ENCODE results near the gene MYG1.

The MYG1 gene

DNA sequence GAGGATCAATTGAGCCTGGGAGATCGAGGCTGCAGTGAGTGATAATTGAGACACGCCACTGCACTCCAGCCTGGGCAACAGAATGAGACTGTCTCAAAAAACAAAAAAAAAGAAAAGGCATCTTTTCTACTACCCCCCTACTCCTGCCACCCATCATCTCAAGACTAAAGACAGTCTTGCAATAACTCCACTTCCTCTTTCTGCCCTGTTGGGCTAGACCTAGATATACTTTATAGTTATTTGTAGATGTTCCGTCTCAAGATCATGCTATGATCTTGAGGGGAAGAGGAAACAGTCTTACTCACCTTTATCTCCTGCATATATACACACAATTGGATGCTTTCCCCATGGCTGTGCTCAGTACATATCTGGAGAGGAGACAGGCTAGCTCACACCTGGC is 43.5 kb upstream of the MYG1 start:
- TF ChIP-seq, protein P1, sequence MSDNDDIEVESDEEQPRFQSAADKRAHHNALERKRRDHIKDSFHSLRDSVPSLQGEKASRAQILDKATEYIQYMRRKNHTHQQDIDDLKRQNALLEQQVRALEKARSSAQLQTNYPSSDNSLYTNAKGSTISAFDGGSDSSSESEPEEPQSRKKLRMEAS (IDR thresholded peaks at IDR 0.05; ENCODE audit: low read depth, low read length), result no peak
- TF ChIP-seq MYC (IDR thresholded peaks at IDR 0.05; ENCODE audit: low read depth, low read length), result no peak
- TF ChIP-seq POLR2A (IDR thresholded peaks at IDR 0.05; ENCODE audit: extremely low read depth, insufficient read length), result no peak
- TF ChIP-seq, protein P2, sequence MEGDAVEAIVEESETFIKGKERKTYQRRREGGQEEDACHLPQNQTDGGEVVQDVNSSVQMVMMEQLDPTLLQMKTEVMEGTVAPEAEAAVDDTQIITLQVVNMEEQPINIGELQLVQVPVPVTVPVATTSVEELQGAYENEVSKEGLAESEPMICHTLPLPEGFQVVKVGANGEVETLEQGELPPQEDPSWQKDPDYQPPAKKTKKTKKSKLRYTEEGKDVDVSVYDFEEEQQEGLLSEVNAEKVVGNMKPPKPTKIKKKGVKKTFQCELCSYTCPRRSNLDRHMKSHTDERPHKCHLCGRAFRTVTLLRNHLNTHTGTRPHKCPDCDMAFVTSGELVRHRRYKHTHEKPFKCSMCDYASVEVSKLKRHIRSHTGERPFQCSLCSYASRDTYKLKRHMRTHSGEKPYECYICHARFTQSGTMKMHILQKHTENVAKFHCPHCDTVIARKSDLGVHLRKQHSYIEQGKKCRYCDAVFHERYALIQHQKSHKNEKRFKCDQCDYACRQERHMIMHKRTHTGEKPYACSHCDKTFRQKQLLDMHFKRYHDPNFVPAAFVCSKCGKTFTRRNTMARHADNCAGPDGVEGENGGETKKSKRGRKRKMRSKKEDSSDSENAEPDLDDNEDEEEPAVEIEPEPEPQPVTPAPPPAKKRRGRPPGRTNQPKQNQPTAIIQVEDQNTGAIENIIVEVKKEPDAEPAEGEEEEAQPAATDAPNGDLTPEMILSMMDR (IDR thresholded peaks at IDR 0.05; ENCODE audit: low read depth, low read length), result no peak
- no peak overlapping the region for H3K4me3 ChIP-seq (ENCODE audit: low read depth, low read length)
- peak; percentile 86 for DNase-seq (ENCODE audit: low read depth)

DNA sequence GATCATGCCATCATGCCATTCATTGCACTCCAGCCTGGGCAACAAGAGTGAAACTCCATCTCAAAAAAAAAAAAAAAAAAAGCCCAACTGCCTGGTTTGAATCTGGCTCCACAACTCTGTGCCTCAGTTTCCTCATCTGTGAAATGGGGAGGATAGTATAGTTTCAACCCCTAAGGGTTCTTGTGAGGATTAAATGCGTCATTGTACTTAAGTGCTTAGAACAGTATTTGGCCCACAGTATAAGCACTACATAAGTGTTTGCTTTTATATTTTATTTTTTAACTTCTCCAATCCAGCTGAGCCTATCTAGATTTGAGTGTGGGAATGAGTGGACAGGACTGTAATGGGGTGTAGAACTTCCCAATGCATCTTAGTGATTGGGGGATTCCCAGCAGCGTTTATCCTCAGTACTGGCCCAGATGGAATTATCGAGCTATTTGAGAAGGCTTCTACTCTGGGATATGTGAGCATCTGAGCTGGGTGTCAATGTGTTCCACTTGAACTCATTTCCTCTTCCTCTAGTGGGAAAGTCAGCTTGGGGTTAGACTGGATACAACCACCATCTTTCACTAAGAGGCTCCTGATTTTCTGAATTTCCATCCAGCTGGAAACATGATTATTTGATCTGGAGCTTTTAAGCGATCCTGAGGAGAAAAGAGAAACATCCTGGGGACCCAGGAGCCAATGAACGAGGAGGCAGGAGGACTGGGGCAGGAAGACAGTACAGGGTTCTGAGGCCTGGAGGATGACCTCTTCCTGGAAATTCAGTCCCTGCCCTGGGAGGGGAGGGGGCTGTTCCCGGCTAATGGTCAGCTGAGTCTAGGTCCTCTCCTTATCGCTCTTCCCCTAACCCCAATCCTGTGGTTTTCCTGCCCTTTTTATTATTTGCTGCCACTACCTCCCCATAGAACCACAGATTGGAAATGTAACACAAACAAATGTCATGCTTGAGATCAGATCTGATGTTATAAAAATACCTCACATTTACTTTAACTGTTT is 40.7 kb upstream of the MYG1 start:
- no peak overlapping the region for H3K4me3 ChIP-seq (ENCODE audit: low read depth, low read length)
- TF ChIP-seq, protein P2 (IDR thresholded peaks at IDR 0.05; ENCODE audit: low read depth, low read length), result no peak
- TF ChIP-seq, protein P1 (IDR thresholded peaks at IDR 0.05; ENCODE audit: low read depth, low read length), result no peak
- DNase-seq (ENCODE audit: low read depth), result no peak

DNA sequence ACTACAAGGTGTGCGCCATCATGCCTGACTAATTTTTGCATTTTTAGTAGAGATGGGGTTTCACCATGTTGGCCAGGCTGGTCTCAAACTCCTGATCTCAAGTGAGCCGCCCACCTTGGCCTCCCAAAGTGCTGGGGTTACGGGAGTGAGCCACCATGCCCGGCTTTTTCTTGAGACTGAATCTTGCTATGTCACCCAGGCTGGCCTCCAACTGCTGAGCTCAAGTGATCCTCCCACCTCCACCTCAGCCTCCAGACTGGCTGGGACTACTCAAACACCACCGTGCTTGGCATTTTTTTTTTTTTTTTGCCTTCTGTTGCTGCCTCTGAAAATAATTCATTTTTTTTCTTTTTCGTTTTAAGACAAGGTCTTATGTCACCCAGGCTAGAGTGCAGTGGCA is 39.6 kb upstream of the MYG1 start:
- TF ChIP-seq, protein P1 (IDR thresholded peaks at IDR 0.05; ENCODE audit: low read depth, low read length), result no peak
- TF ChIP-seq, protein P2 (IDR thresholded peaks at IDR 0.05; ENCODE audit: low read depth, low read length), result no peak
- TF ChIP-seq POLR2A (IDR thresholded peaks at IDR 0.05; ENCODE audit: extremely low read depth, insufficient read length) (no peak), MYC (IDR thresholded peaks at IDR 0.05; ENCODE audit: low read depth, low read length) (no peak)
- no peak for DNase-seq (ENCODE audit: low read depth)
- no peak overlapping the region for H3K4me3 ChIP-seq (ENCODE audit: low read depth, low read length)

DNA sequence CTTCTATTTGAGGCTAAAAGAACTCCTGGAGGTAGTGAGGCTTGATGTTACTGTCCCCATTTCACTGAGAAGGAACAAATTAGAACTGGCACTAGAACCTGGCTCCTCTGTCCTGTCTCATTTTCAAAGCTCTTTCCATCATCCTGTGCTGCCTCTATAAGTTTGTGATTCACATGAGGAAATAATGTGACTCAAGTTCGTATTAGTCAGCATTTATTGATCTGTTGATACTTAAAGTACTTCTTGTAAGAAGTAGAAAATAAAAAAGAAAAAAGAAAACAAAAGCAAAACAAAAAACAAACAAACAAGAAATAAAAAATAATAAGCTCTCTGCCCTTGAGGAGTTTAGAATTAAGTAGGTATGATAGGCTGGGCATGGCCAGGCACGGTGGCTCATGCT is 33.7 kb upstream of the MYG1 start:
- DNase-seq (ENCODE audit: low read depth), result no peak
- TF ChIP-seq POLR2A (IDR thresholded peaks at IDR 0.05; ENCODE audit: extremely low read depth, insufficient read length) (no peak), MYC (IDR thresholded peaks at IDR 0.05; ENCODE audit: low read depth, low read length) (no peak)
- TF ChIP-seq, protein P1 (IDR thresholded peaks at IDR 0.05; ENCODE audit: low read depth, low read length), result no peak
- TF ChIP-seq, protein P2 (IDR thresholded peaks at IDR 0.05; ENCODE audit: low read depth, low read length), result no peak
- no peak overlapping the region for H3K4me3 ChIP-seq (ENCODE audit: low read depth, low read length)

DNA sequence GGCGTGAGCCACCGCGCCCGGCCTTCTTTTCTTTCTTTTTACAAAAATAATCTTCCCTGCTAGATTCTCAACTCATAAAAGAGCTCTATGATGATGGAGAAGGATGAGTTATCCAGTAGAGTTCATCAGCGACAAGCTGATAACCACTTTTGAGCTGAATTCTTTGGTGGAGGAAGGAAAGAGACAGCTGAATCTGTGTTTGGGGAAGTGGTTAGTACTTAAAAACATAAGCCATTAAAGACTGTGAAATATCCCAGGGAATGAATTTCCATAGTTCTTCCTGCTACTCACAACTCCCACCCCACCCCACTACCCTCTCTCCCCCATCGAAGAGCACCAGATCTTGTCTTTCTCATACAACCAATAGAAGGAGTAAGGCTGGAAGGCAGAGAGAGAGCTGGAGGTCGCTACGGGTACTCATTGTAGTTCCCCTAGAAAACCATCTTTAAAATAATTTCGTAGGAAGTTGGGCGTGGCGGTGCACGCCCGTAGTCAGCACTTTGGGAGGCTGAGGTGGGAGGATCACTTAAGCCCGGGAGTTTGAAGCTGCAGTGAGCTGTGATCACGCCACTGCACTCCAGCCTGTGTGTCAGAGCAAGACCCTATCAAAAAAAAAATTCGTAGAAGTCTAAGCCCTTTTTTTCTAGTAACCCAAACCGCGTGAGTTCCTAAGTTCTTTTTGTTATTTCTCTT is 32.0 kb upstream of the MYG1 start:
- H3K4me3 ChIP-seq (ENCODE audit: low read depth, low read length), result peak overlapping the region; percentile 75
- TF ChIP-seq, protein P1 (IDR thresholded peaks at IDR 0.05; ENCODE audit: low read depth, low read length), result no peak
- TF ChIP-seq, protein P2 (IDR thresholded peaks at IDR 0.05; ENCODE audit: low read depth, low read length), result no peak
- DNase-seq (ENCODE audit: low read depth), result peak; percentile 50

Measured in NB4 (cell line).